A673 (cell line): ENCODE results near the gene ZC3H18. TPM values are rescaled to one million over a fixed set of nuclear protein-coding genes. Genes with fewer than 3 reads are reported as not detected.

Experiments used
- BruUV-seq: library from RNA; stranded (reverse); fragments of 400-500 nt; replicated peaks from 2 replicates; lab custom pipeline; 2021; lab: Mats Ljungman, UMichigan
- CTCF ChIA-PET: fragments of 300-600 bp; sonication (Branson Sonifier 250); formaldehyde crosslinking; loops from one replicate; lab custom pipeline; 2022; ENCODE audit warnings: antibody characterized with exemption; lab: Charles Lee
- POLR2A ChIA-PET: fragments of 300-600 bp; sonication (Branson Sonifier 250); formaldehyde crosslinking; loops from one replicate; lab custom pipeline; 2022; ENCODE audit warnings: antibody characterized with exemption; ENCODE audit not compliant: low non-redundant PET; lab: Charles Lee
- DNase-seq: peaks from one replicate; pipeline ENCODE4 v3.0.0-alpha.2; 2015; ENCODE audit warnings: low spot score
- H3K27ac ChIP-seq: fragments of 200-600 bp; sonication (generic); 2 replicates; pipeline ENCODE4 v1.5.1; 2016; ENCODE audit warnings: mixed run types, low read depth, mild to moderate bottlenecking, mixed read lengths, antibody characterized with exemption, low read length; ENCODE audit not compliant: poor library complexity, severe bottlenecking
- H3K27me3 ChIP-seq: fragments of 200-600 bp; sonication (generic); replicated peaks from 2 replicates; pipeline ENCODE4 v1.6.1; 2017; ENCODE audit warnings: mixed run types, low read depth, mild to moderate bottlenecking, mixed read lengths, antibody characterized with exemption, low read length; ENCODE audit not compliant: insufficient read depth, poor library complexity
- H3K36me3 ChIP-seq: fragments of 200-600 bp; sonication (generic); 2 replicates; pipeline ENCODE4 v1.6.1; 2016; ENCODE audit warnings: mixed run types, mild to moderate bottlenecking, mixed read lengths, antibody characterized with exemption, low read length; ENCODE audit not compliant: insufficient read depth, poor library complexity, severe bottlenecking
- H3K4me1 ChIP-seq: fragments of 200-600 bp; sonication (generic); 2 replicates; pipeline ENCODE4 v1.6.1; 2017; ENCODE audit warnings: mixed run types, mild to moderate bottlenecking, mixed read lengths, antibody characterized with exemption, low read length; ENCODE audit not compliant: insufficient read depth, poor library complexity, severe bottlenecking
- H3K4me3 ChIP-seq: fragments of 200-600 bp; sonication (generic); 2 replicates; pipeline ENCODE4 v1.5.1; 2016; ENCODE audit warnings: low read depth, mixed run types, mild to moderate bottlenecking, mixed read lengths, low read length; ENCODE audit not compliant: poor library complexity, severe bottlenecking
- H3K9me3 ChIP-seq: fragments of 200-600 bp; sonication (generic); 2 replicates; pipeline ENCODE4 v1.6.1; 2016; ENCODE audit warnings: mixed run types, low read depth, mild to moderate bottlenecking, mixed read lengths, antibody characterized with exemption, low read length; ENCODE audit not compliant: poor library complexity, severe bottlenecking
- EZH2 ChIP-seq: fragments of 200-600 bp; sonication (generic); IDR thresholded peaks from 2 replicates; pipeline ENCODE4 v1.6.1; 2017; ENCODE audit warnings: borderline replicate concordance, low read depth, mild to moderate bottlenecking, mixed read lengths, antibody characterized with exemption, low read length; ENCODE audit not compliant: poor library complexity, severe bottlenecking
- intact Hi-C: fragments of 100-400 bp; cut with micrococcal nuclease; formaldehyde crosslinking; loops from one replicate; pipeline ENCODE4 v1.10.0; 2022; ENCODE audit not compliant: unreplicated experiment
- total RNA-seq: library from RNA; stranded (reverse); gene quantifications from 2 replicates; pipeline ENCODE4 v1.2.3, GENCODE V29; 2021
- TF ChIP-seq, protein P1 (sequence below): fragments of 300-800, 200-600 bp; sonication (generic); conservative IDR thresholded peaks from 2 replicates; pipeline ENCODE4 v1.5.1; 2017; ENCODE audit warnings: low read depth, mild to moderate bottlenecking, antibody characterized with exemption, low read length, moderate library complexity, mixed read lengths

Gene ZC3H18
- total RNA-seq, 1 experiment from 2014 or later = 83.4 TPM

DNA sequence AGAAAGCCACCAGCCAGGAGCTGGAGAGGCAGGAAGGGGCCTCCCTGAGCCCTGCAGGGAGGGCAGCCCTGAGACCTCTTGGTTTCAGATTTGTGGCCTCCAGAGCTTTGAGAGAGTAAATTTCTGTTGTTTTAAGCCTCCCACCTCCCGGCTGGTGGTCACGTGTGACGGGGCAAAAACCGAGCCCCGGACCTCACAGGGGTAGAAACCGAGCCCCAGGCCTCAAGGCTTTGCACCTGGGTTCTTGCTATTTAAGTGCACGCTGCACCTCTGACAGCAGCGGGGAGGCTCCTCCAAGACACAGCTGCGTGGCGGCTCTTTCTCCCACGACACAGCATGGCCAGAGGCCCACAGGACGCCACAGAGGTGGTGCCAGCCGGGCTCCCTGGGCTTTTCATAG is 17.4 kb upstream of the ZC3H18 start:
- Histone ChIP-seq H3K4me1 (no peaks in the 10 kb centered on the region), H3K36me3 (no peaks in the 10 kb centered on the region), H3K9me3 (no peaks in the 10 kb centered on the region), H3K27ac (no peak overlapping the region), H3K4me3 (no peak overlapping the region), H3K27me3 (peaks cover 53% of the 10 kb centered on the region)
- ChIA-PET POLR2A (no interaction called here), CTCF (no interaction called here)
- no peak for DNase-seq
- BruUV-seq = no TSS peak
- TF ChIP-seq EZH2 = no peak
- TF ChIP-seq, protein P1, sequence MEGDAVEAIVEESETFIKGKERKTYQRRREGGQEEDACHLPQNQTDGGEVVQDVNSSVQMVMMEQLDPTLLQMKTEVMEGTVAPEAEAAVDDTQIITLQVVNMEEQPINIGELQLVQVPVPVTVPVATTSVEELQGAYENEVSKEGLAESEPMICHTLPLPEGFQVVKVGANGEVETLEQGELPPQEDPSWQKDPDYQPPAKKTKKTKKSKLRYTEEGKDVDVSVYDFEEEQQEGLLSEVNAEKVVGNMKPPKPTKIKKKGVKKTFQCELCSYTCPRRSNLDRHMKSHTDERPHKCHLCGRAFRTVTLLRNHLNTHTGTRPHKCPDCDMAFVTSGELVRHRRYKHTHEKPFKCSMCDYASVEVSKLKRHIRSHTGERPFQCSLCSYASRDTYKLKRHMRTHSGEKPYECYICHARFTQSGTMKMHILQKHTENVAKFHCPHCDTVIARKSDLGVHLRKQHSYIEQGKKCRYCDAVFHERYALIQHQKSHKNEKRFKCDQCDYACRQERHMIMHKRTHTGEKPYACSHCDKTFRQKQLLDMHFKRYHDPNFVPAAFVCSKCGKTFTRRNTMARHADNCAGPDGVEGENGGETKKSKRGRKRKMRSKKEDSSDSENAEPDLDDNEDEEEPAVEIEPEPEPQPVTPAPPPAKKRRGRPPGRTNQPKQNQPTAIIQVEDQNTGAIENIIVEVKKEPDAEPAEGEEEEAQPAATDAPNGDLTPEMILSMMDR = no peak
- intact Hi-C loops = no loop called here

DNA sequence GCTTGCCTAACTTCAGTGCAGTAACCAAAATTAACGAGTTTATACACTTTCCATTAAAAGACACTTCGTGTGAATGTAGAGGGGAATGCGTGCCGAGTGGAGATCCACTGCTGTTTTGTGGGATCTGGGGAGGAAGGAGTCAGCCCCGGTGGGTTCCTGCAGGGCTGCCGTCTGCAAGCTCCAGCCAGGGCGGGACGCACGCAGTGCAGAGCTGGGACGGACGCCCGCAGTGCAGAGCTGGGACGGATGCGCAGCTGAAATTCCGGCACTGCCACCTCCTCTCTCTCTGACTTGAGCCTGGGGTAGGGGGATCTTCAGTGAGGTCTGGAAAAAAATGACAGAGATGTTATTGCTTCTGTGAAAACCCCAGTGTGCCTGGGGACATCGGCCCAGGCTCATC is 16.5 kb upstream of the ZC3H18 start:
- H3K4me1 ChIP-seq = no peaks in the 10 kb centered on the region
- H3K36me3 ChIP-seq = no peaks in the 10 kb centered on the region
- ChIA-PET CTCF (interaction anchor here (0.6 kb wide), 1 partner anchor 436 kb away, joined by 3 read pairs; no protein-coding TSS in a partner anchor), POLR2A (no interaction called here)
- H3K4me3 ChIP-seq = no peak overlapping the region
- intact Hi-C loops = no loop called here
- no TSS peak for BruUV-seq
- TF ChIP-seq, protein P1 = no peak
- no peak for TF ChIP-seq EZH2
- peaks cover 49% of the 10 kb centered on the region for H3K27me3 ChIP-seq
- no peaks in the 10 kb centered on the region for H3K9me3 ChIP-seq
- no peak overlapping the region for H3K27ac ChIP-seq
- no peak for DNase-seq

DNA sequence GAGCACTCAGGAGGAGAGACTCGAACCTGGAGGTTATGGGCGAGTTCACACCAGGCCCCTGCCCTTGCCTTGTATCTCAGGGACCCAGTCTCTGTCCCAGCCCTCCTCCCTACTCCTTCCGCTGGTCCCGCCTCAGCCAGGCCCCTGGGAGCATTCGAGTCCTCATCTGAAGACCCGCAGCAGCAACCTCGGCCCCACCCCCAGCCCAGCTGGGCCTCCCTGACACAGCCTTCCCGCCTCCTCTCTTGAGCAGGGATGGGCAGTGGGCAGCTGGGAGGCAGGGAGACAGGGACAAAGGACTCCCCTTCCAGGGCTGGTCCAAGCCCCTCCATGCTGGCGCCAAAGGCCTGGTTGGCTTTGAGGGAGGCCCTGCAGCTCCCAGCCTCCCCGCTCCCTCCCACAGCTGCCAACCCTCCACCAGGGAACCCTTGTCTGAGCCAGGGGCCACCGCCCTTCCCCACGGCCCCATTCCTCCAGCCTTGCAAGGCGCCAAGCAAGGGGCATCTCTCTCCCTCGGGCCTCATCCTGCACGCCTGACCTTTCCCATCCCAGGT is 15.4 kb upstream of the ZC3H18 start:
- Histone ChIP-seq H3K36me3 (no peaks in the 10 kb centered on the region), H3K27ac (no peak overlapping the region), H3K4me3 (no peak overlapping the region), H3K9me3 (no peaks in the 10 kb centered on the region), H3K27me3 (peaks cover 53% of the 10 kb centered on the region), H3K4me1 (no peaks in the 10 kb centered on the region)
- intact Hi-C loops = no loop called here
- TF ChIP-seq, protein P1 = no peak
- no peak for TF ChIP-seq EZH2
- ChIA-PET POLR2A (no interaction called here), CTCF (no interaction called here)
- no TSS peak for BruUV-seq
- DNase-seq = no peak
